HS-5 (cell line): ENCODE data around the gene MST1R.

ENCODE experiments used
- DNase-seq: peaks from one replicate; pipeline ENCODE4 v3.0.0-alpha.2; 2012; ENCODE audit warnings: low read depth

Gene MST1R

GRCh38 chr3:49877716-49878115, 26.0 kb downstream of the MST1R start:
- no peak for DNase-seq

- no peak for DNase-seq
These were observed 27.1 kb downstream of the MST1R start for GRCh38 chr3:49876567-49876966.

GRCh38 chr3:49873623-49874022, 30.1 kb downstream of the MST1R start:
- DNase-seq: no peak

GRCh38 chr3:49872801-49873281, 30.8 kb downstream of the MST1R start:
- DNase-seq: no peak

- DNase-seq: no peak
These were observed 32.0 kb downstream of the MST1R start for GRCh38 chr3:49871531-49872153.

- no peak for DNase-seq
These were observed 34.0 kb downstream of the MST1R start, which contains the start of gene CAMKV for GRCh38 chr3:49869525-49870126. Gene CAMKV, minus strand, starts transcription at chr3:49869906. Its CDS starts 7,518 bp downstream, at chr3:49862388.

- no peak for DNase-seq
These were observed 34.7 kb downstream of the MST1R start for GRCh38 chr3:49868862-49869466.

GRCh38 chr3:49867871-49868321, 35.8 kb downstream of the MST1R start:
- DNase-seq: no peak

- no peak for DNase-seq
These were observed 36.3 kb downstream of the MST1R start for GRCh38 chr3:49867400-49867799.

- DNase-seq: no peak
These were observed 38.4 kb downstream of the MST1R start for GRCh38 chr3:49865198-49865784.

- no peak for DNase-seq
These were observed 39.2 kb downstream of the MST1R start for GRCh38 chr3:49864505-49864904.

GRCh38 chr3:49859576-49860305, 43.9 kb downstream of the MST1R start:
- DNase-seq: no peak

GRCh38 chr3:49856181-49857005, 47.3 kb downstream of the MST1R start, which contains the start of gene TRAIP:
Gene TRAIP, minus strand, starts transcription at chr3:49856564. Its CDS starts 111 bp downstream, at chr3:49856453.
- DNase-seq: peak; percentile 76

GRCh38 chr3:49855662-49856061, 48.0 kb downstream of the MST1R start:
- no peak for DNase-seq

- DNase-seq: no peak
These were observed 58.0 kb downstream of the MST1R start for GRCh38 chr3:49845694-49846093.

GRCh38 chr3:49844464-49845183, 59.0 kb downstream of the MST1R start:
- DNase-seq: no peak

GRCh38 chr3:49842843-49843517, 60.7 kb downstream of the MST1R start:
- no peak for DNase-seq

GRCh38 chr3:49841806-49842205, 61.9 kb downstream of the MST1R start:
- no peak for DNase-seq

- no peak for DNase-seq
These were observed 62.5 kb downstream of the MST1R start for GRCh38 chr3:49841126-49841696.

- no peak for DNase-seq
These were observed 63.3 kb downstream of the MST1R start for GRCh38 chr3:49840388-49840787.
